NCI-H82 treated with DMSO at 0.1 percent for 48 hours (cell line): Measurements from ENCODE around the gene CHRNE.
"Not testable (repeated sequence)": the region's sequence is repeated elsewhere in the genome, so short reads cannot be mapped to it uniquely, and the experiment has no call there.

Source experiments
- DNase-seq: peaks from one replicate; lab custom pipeline; 2025; ENCODE audit not compliant: unreplicated experiment; lab: John Stamatoyannopoulos, UW

The CHRNE gene

DNA sequence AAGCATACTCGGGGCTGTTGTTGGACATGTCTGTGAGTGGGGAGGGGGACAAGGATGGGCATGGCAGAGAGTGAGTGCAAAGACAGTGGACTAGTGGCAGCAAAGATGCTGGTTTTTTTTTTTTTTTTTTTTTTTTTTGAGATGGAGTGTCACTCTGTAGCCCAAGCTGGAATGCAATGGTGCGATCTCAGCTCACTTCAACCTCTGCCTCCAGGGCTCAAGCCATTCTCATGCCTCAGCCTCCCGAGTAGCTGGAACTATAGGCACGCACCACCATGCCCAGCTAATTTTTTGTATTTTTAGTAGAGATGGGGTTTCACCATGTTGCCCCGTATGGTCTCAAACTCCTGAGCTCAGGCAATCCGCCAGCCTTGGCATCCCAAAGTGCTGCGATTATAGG lies 45.6 kb downstream of the CHRNE start:
- not testable (repeated sequence) for DNase-seq

DNA sequence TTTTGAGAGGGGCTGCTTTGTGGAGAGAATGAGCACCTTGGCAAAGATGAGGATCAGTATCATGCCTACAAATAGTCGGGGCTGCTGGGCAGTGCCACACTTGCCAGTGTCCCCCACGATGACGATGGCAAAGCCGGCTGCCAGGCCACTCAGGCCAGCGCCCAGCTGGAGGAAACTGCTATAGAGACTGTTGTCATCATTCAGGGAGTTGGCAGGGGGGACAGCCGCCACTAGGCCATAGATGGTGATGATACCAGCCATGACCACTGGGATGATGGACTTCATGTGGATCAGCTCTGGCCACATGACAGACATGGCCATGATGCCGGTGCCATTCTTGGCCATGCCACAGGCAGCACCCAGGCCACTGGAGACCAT lies 46.0 kb downstream of the CHRNE start:
- DNase-seq, result no peak

- DNase-seq, result no peak
Measured at GRCh38 chr17:4856271-4856936, 46.5 kb downstream of the CHRNE start.

DNA sequence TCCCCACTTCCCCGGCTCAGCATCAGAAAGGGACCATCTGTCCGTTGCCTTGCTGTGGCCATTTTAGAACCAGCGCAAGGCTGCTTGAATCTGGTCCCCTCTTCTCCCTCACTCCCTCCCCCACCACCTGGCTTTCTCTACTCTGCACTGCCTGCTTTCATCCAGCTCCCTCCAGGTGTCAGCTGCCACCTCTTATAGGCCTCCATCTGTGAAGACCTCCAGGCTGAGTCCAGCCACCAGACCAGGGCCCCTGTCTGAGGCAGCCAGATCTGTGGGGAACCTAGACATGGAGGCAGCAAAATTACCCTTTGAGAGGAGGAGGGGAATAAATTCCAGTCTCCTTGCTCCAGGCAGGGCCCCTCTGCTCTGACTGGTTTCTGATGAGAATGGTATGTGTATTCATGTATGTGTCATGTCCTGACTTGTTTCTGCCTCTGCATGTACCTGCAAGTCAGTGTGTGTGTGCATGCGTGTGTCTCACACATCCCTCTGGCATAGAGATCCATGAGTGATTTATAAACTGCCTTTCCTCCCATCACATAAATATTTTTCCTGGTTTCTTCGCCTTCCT lies 48.7 kb downstream of the CHRNE start:
- DNase-seq, result no peak

GRCh38 chr17:4853208-4853671 lies 49.7 kb downstream of the CHRNE start:
- DNase-seq, result no peak

DNA sequence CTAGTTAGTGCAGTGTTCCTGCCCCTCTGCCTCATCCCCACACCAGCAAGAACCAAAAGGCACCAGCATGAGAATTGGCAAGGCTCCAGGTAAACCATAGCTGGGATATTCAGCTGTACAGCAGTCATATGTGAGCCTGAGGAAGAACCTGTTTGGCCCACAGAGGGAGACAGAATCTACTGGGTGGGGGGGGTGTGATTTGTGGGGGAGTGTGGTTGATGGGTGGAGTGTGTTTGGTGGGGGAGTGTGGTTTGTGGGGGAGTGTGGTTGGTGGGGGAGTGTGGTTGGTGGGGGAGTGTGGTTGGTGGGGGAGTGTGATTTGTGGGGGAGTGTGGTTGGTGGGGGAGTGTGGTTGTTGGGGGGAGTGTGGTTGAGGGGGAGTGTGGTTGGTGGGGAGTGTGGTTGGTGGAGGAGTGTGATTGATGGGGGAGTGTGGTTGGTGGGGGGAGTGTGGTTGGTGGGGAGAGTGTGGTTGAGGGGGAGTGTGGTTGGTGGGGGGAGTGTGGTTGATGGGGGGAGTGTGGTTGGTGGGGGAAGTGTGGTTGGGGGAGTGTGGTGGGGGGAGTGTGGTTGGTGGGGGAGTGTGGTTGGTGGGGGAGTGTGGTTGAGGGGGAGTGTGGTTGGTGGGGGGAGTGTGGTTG lies 50.2 kb downstream of the CHRNE start:
- DNase-seq, result no peak

DNA sequence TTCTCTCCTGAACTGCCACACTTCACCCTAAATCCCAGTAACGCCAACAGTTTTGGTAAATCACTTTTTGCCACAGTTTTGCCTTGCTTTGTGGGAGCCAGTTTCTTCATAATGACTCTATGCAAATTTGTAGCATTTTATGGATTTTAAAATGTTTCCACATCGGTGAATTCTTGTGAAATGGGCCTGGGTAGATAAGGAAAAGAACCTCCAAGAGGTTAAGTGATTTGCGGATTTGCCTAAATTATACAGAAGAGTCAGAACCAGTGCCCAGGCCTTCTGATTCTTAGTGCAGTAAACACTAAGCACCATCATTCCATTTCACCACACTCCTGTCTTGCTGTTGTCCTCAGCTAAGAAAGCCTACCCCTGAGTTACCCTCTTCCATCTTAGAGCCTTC lies 51.8 kb downstream of the CHRNE start:
- no peak for DNase-seq

GRCh38 chr17:4850246-4850645 lies 52.7 kb downstream of the CHRNE start:
- no peak for DNase-seq

- no peak for DNase-seq
Measured at GRCh38 chr17:4849011-4849536, 53.8 kb downstream of the CHRNE start.
